Fibroblast of the conjunctiva (primary cell): Measurements from ENCODE around the gene ART1.
"Not testable (repeated sequence)": the region's sequence is repeated elsewhere in the genome, so short reads cannot be mapped to it uniquely, and the experiment has no call there.

Experiments used
- DNase-seq: peaks from one replicate; pipeline ENCODE4 v3.0.0-alpha.2; 2010; ENCODE audit warnings: low read depth

Gene ART1

GRCh38 chr11:3632070-3632660 is 12.8 kb upstream of the ART1 start:
- DNase-seq = no peak

- no peak for DNase-seq
Observed at GRCh38 chr11:3635641-3636375, 9.1 kb upstream of the ART1 start.

- DNase-seq = no peak
Observed at GRCh38 chr11:3637201-3637600, 7.7 kb upstream of the ART1 start.

DNA sequence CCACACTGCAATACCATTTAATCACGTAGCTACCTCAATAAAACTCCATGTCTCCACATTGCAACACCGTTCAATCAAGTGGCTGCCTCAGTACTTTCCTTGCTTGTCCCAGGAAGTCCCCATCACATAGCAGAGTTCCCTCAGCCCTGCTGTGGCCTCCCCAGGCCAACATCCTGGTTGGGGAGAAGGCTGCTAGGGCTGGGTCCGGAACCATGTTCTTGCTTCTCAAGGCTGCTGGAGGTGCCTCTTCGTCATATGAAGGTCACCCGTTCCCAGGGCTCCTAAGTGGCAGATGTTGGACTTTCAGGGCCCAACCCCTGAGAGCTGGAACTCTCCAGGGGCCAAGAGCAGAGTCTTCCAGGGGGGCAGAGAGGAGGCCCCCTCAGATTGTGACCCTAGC is 6.4 kb upstream of the ART1 start:
- no peak for DNase-seq

DNA sequence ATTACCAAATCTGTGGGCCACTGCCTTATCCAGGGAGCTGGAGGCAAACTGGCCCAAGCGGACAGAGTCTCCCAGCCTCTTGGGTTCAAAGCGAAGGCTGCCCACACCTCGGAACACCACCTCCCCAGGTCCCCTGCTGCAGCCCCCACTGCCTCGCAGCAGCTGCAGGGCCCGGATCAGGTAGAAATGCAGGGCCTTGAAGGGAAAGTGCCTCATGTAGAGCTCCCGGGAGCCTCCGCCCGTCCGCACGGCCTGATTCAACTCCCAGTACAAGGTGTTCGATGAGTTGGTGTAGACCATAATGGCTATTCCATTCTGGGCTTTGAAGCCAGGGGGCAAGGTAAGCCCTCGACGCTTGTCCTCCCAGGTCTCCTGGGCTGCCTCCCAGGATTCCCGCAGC is 5.1 kb upstream of the ART1 start:
- no peak for DNase-seq

DNA sequence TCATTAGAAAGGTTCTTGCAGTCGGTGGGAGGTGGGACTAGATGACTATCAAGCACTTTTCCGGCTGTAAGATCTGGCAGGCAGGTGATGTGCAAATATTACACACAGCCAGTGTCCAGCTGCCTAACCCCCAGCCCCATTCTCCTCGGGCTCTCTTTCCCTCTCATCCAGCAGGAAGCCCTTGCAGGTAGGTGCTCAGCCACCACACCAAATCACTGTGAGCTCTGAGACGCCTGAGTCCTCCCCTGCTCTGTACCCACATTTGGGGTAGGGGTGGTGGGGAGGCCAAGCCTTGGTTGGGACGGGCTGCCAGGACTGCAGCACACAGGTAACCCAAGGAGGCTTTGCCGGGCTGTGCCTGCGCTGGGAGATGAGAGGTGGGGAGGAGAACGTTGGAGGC is 3.7 kb upstream of the ART1 start:
- DNase-seq = no peak

DNA sequence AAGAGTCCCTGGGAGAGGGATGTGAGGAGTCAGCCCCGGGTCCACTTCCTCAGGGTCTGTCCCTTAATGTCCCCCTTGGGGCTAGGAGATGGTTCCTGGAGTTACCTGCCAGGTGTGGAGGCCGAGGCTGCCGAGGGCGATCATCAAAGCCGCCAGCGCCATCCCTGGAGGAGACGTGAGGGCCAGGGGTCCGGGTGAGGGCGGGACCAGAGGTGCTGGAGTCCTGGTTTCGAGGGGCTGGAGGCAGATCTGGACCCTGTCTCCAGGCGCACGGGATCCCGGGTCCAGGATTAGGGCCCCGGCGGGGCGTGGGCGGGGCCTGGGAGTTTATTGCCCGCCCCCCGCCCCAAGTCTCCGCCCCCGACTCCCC is 3.2 kb upstream of the ART1 start, which contains the start of gene ART5:
TSS of gene ART5 (minus strand) at position 292 of the 370 bp plus-strand sequence. CDS start at position 162, 130 bp downstream.
- DNase-seq = no peak

DNA sequence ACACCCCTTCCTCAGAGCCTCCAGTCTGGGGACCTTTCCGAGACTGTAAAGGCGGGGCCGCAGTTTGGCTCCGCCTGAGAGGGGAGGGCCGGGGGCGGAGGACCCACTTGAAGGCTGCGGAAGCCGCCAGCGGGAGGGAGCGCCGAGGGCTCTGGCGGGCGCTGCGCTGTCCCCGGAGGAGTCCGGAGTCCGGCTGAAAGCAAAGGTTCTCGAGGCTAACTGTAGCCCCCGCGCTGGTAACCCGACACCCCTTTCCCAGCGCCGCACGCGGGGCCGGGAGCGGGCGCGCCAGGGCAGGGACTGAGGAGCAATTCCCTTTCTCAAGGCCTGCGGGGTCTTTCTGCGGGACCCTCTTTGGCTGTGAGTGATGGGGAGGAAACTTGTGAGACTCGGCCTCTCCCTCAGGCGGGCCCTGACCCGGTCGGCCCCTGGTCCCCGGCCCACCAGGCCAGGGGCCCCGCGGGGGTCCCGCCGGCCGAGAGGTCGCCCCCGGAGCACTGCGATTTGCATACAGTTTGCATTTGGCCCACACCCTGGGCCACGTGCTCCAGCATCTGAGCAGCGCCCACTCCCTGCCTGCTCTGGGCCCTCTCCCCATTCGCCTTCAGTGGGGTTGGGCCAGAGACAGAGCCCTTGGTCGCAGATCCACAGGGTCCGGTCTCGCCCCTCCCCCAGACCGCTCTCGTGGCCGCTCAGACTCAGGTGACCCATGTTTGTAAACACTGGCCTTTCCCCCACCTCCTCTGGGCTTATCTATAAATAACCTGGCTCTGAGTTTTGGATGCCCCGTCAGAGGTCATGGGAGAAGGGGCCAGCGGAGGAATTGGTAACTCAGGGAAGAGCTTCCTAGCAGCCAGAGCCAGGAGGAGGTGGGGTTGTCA is 2.6 kb upstream of the ART1 start:
- DNase-seq = peak; percentile 30

GRCh38 chr11:3643102-3643546 is 1.8 kb upstream of the ART1 start:
- not testable (repeated sequence) for DNase-seq

DNA sequence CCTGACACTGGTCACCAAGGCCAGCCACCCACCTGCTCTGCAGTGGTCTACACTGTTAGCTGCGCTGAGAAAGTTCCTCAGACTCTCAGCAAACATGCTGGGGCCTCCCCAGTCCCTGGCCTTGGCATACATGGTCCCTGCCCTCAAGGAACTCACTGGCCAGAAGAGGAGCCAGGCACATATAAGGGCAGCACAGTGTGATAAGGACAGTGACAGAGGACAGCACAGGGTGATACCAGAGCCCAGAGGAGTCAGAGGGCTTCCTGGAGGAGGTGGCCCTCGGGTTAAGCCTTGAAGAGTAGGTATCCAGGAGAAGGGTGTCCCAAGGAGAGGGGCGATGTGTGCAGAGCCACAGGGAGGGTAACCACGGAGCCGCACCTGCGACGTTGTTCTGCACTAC is 624 bp downstream of the ART1 start:
- no peak for DNase-seq

- DNase-seq = not testable (repeated sequence)
Observed at GRCh38 chr11:3648843-3649242, 3.9 kb downstream of the ART1 start.

DNA sequence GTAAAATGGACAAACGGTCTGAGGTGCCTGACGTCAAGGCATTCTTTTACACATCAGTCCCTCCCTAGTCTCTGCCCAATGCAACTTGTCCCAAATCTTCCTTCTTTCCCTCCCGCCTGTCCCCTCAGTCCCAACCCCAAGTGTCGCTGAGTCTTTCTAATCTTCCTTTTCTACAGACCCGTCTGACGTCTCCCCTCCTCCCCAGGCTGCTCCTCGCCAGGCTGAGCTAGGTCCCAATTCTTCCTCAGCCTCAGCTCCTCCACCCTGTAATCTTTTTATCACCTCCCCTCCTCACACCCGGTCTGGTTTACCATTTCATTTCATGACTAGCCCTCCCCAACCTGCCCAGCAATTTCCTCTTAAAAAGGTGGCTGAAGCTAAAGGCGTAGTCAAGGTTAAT is 4.4 kb downstream of the ART1 start:
- not testable (repeated sequence) for DNase-seq

DNA sequence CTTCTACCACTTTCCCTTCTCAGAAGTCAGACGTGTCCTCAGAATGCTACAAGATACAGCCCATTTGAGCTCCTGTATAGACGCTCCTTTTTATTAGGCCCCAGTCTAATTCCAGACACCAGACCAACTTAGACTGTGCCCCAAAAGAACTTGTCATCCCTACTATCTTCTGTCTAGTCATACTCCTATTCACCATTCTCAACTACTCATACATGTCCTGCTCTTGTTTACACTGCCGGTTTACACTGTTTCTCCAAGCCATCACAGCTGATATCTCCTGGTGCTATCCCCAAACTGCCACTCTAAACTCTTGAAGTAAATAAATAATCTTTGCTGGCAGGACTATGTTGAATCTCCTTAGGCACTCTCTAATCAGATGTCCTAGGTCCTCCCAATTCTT is 7.6 kb downstream of the ART1 start:
- not testable (repeated sequence) for DNase-seq

DNA sequence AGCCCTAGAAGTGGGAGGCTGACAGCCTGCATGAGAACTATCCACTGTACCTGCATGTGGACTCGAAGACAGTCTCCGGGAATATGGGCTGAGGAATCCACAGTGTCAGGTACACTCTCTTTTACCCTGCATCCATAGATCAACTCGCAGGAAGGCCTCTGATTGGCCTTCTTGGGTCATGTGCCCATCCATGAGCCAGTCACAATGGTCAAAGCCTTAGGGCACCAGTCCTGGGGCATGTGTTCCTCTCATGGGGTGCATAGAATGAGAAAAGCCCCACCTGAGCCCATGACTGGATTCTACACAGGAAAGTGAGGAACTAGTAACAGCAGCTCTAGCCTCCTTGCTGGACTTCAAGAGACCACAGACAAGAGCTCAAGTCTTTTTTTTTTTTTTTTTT is 10.6 kb downstream of the ART1 start:
- no peak for DNase-seq

- DNase-seq = not testable (repeated sequence)
Observed at GRCh38 chr11:3657331-3657730, 12.4 kb downstream of the ART1 start.

- DNase-seq = no peak
Observed at GRCh38 chr11:3658252-3658651, 13.3 kb downstream of the ART1 start.

GRCh38 chr11:3659595-3660515 is 14.9 kb downstream of the ART1 start:
- no peak for DNase-seq

DNA sequence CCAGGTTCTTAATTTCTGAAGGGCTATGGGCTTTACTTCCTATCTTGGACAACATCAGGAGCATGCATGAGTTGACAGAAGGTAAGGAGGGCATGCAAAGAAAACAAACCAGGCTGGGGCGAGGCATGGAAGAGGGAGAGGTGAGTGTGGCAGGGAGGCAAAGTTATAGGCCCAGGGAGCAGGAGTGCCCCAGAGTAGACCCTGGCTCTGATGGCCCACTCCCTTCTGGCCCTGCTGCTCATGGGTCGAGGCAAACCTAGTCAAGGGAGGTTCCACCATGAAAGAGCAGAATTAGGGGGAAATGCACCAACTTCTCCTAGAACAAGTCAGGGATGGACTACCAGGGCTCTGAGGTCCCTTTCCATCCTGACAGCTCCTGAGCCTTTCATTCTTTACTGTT is 16.0 kb downstream of the ART1 start:
- DNase-seq = no peak

DNA sequence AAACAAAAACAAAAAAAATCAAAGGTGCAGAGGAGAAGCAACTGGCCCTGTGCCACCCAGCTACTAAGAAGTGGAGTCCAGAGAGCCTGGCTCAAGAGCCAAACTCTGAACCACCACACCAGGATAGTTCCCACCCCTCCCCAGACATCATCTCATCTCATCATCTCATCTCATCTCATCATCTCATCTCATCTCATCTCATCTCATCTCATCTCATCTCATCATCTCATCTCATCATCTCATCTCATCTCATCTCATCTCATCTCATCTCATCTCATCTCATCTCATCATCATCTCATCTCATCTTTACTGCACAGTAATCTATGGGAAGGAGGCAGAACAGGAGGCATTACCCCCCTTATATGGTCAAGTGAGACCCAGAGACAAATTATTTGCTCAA is 17.9 kb downstream of the ART1 start:
- DNase-seq = no peak

DNA sequence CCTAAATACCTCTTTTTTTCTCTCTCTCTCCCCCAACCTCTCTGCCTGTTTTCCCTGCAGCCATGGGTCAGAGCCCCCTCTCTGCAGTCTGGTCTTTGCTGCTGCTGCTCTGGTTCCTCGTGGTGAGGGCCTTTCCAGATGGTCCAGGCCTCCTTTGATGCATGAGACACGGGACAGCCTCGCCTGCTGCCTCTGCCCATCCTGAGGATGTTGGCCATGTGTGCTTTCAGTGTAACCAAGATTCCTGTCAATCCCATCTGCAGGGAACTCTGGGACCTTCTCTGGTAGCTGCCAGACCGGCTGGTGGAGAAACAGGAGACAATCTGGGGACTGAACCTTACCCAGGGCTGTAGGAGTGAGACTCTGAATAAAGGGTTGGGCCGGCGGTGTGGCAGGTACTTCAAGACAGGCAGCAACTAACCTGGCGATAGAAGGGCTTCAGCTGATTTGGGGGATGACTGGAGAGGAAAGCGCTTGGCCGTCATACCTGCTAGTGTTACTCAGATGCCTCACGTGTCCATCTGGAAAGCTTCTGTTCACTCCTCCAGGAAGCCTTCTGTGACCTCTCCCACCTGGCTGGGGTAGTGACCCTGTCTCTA is 19.2 kb downstream of the ART1 start:
- DNase-seq = no peak

DNA sequence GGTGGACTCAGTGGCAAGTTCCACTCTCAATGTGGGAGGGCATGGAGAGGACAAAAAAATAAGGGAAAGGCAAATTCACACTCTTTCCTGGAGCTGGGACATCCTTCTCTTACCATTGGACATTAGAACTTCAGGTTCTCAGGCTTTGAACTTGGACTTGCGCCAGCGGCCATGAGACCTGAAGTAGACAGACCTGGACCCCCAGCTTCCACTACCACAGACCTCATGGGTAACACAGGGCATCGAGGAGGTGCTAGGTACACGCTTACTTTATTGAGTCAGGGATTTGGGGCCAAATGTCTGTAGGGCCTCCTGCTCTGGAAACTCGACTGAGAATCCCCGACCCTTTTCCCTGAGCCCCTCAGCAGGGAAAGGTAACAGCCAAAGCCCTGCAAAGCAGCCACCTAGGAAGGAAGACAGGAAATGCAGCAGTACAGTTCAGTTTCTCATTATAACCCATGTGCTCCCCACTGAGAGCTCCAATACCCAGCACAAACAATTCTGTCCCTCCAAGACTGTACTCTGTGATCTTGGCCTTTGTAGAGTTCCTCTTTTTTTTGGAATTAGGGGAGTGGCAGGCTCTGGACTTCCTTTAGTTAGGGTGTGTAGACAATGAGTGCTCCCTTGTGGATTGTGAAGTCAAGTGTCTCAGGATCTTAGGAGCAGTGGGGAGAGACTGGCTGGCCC is 20.6 kb downstream of the ART1 start:
- no peak for DNase-seq
